GM23338 (cell line): ENCODE measurements around the gene EXOC5. TPM values are rescaled to one million over a fixed set of nuclear protein-coding genes. Genes with fewer than 3 reads are reported as not detected.
A peak's percentile ranks its signal among the peaks of the same experiment; 100 is the strongest.

ENCODE experiments used
- ATAC-seq: fragments of 200-7000 bp; cut with Tn5 transposase; 3 replicates; pipeline ENCODE4 v1.9.1; 2020
- DNase-seq: peaks from one replicate; pipeline ENCODE4 v3.0.0-alpha.2; 2015; ENCODE audit warnings: low spot score
- H2AFZ ChIP-seq: fragments of 200-600 bp; sonication (generic); 2 replicates; pipeline ENCODE4 v1.8.0; 2016; ENCODE audit warnings: antibody characterized with exemption, mild to moderate bottlenecking, moderate library complexity
- H3F3A ChIP-seq: fragments of 200-600 bp; sonication (generic); replicated peaks from 2 replicates; pipeline ENCODE4 v1.8.0; 2017; ENCODE audit warnings: antibody characterized with exemption, mixed run types, low read depth
- H3K27ac ChIP-seq: fragments of 200-600 bp; sonication (generic); 2 replicates; pipeline ENCODE4 v1.6.1; 2016; ENCODE audit warnings: low read depth
- H3K27me3 ChIP-seq: fragments of 200-600 bp; sonication (generic); 2 replicates; pipeline ENCODE4 v1.8.0; 2016; ENCODE audit warnings: mild to moderate bottlenecking, mixed run types, moderate library complexity; ENCODE audit not compliant: insufficient read depth
- H3K36me3 ChIP-seq: fragments of 200-600 bp; sonication (generic); 2 replicates; pipeline ENCODE4 v1.8.0; 2016; ENCODE audit warnings: mild to moderate bottlenecking; ENCODE audit not compliant: insufficient read depth
- H3K4me1 ChIP-seq: fragments of 200-600 bp; sonication (generic); 2 replicates; pipeline ENCODE4 v1.8.0; 2016; ENCODE audit warnings: mild to moderate bottlenecking, moderate library complexity; ENCODE audit not compliant: insufficient read depth
- H3K4me2 ChIP-seq: fragments of 200-600 bp; sonication (generic); 2 replicates; pipeline ENCODE4 v1.7.1; 2017; ENCODE audit warnings: mixed run types
- H3K4me3 ChIP-seq: fragments of 200-600 bp; sonication (generic); 2 replicates; pipeline ENCODE4 v1.6.1; 2016; ENCODE audit warnings: mixed run types
- H3K79me2 ChIP-seq: fragments of 200-600 bp; sonication (generic); replicated peaks from 2 replicates; pipeline ENCODE4 v1.8.0; 2017; ENCODE audit warnings: mild to moderate bottlenecking; ENCODE audit not compliant: insufficient read depth
- H3K9me2 ChIP-seq: fragments of 200-600 bp; sonication (generic); 2 replicates; pipeline ENCODE4 v1.8.0; 2017; ENCODE audit not compliant: insufficient read depth
- H4K20me1 ChIP-seq: fragments of 200-600 bp; sonication (generic); replicated peaks from 2 replicates; pipeline ENCODE4 v1.8.0; 2017; ENCODE audit warnings: mild to moderate bottlenecking; ENCODE audit not compliant: insufficient read depth
- H3K27ac Mint-ChIP-seq: 2 replicates; pipeline ENCODE4 v1.8.0; 2020; ENCODE audit warnings: inconsistent platforms, mild to moderate bottlenecking, moderate library complexity, mixed read lengths
- H3K27me3 Mint-ChIP-seq: 3 replicates; pipeline ENCODE4 v1.8.0; 2022; ENCODE audit warnings: low read depth, mild to moderate bottlenecking, moderate library complexity, mixed read lengths, inconsistent platforms; ENCODE audit not compliant: insufficient read depth, poor library complexity
- H3K36me3 Mint-ChIP-seq: 3 replicates; pipeline ENCODE4 v1.8.0; 2021; ENCODE audit warnings: low read depth, mild to moderate bottlenecking, inconsistent platforms, moderate library complexity, mixed read lengths
- H3K4me1 Mint-ChIP-seq: 3 replicates; pipeline ENCODE4 v1.8.0; 2020; ENCODE audit warnings: mild to moderate bottlenecking, inconsistent platforms, mixed read lengths
- H3K4me3 Mint-ChIP-seq: 3 replicates; pipeline ENCODE4 v1.8.0; 2021; ENCODE audit warnings: moderate library complexity, mild to moderate bottlenecking, inconsistent platforms, mixed read lengths
- H3K9me3 Mint-ChIP-seq: 3 replicates; pipeline ENCODE4 v1.8.0; 2020; ENCODE audit warnings: moderate library complexity, mild to moderate bottlenecking, inconsistent platforms, mixed read lengths
- CREB1 ChIP-seq: fragments of 250-450 bp; sonication (Bioruptor Pico); IDR thresholded peaks from 2 replicates; pipeline ENCODE4 v1.5.0; 2020; ENCODE audit warnings: low read depth, mild to moderate bottlenecking, moderate library complexity
- EZH2 ChIP-seq: fragments of 200-600 bp; sonication (generic); IDR thresholded peaks from one replicate; pipeline ENCODE4 v1.8.0; 2017; ENCODE audit warnings: antibody characterized with exemption, mild to moderate bottlenecking, low read depth; ENCODE audit not compliant: unreplicated experiment
- JUNB ChIP-seq: IDR thresholded peaks from one replicate; pipeline ENCODE4 v1.6.1; 2016; ENCODE audit warnings: antibody characterized with exemption; ENCODE audit not compliant: unreplicated experiment
- NANOG ChIP-seq: IDR thresholded peaks from 2 replicates; pipeline ENCODE4 v1.6.1; 2016; ENCODE audit warnings: antibody characterized with exemption, borderline replicate concordance
- POLR2AphosphoS5 ChIP-seq: IDR thresholded peaks from 2 replicates; pipeline ENCODE4 v1.6.1; 2016; ENCODE audit warnings: antibody characterized with exemption, low read depth
- STAT1 ChIP-seq: IDR thresholded peaks from one replicate; pipeline ENCODE4 v1.6.1; 2016; ENCODE audit warnings: antibody characterized with exemption; ENCODE audit not compliant: unreplicated experiment
- ZNF114 ChIP-seq: fragments of 250-450 bp; sonication (Bioruptor Pico); IDR thresholded peaks from 2 replicates; pipeline ENCODE4 v1.5.0; 2020; ENCODE audit warnings: mild to moderate bottlenecking, moderate library complexity
- ZNF331 ChIP-seq: fragments of 250-450 bp; sonication (Bioruptor Pico); IDR thresholded peaks from 2 replicates; pipeline ENCODE4 v1.5.0; 2020; ENCODE audit warnings: low read depth, mild to moderate bottlenecking, moderate library complexity
- polyA plus RNA-seq: library from polyadenylated mRNA; unstranded; fragments of >200 nt; fragmentation: Nextera tagmentation; extraction: Ambion mirVana; gene quantifications from 2 replicates; pipeline ENCODE4 v1.2.1, GENCODE V29; 2016
- total RNA-seq: library from RNA; depleted of rRNA; stranded (reverse); fragments of >200 nt; shearing (Covaris generic); gene quantifications from 2 replicates; pipeline ENCODE4 v1.2.3, GENCODE V29; 2014
- TF ChIP-seq, protein P1 (sequence below): IDR thresholded peaks from 2 replicates; pipeline ENCODE4 v1.6.1; 2016; ENCODE audit warnings: antibody characterized with exemption
- TF ChIP-seq, protein P2 (sequence below), 2 experiments: fragments of 200-600 bp in 1 of 2; sonication (generic) in 1 of 2; conservative IDR thresholded peaks; 2 replicates each; pipeline versions ENCODE4 v1.5.1 to v1.6.1; 2016 to 2017; ENCODE audit warnings: antibody characterized with exemption in 2 of 2, low read depth in 2 of 2, mild to moderate bottlenecking in 2 of 2, moderate library complexity in 1 of 2
- TF ChIP-seq, protein P3 (sequence below): IDR thresholded peaks from one replicate; pipeline ENCODE4 v1.6.1; 2018; ENCODE audit warnings: antibody characterized with exemption; ENCODE audit not compliant: unreplicated experiment

EXOC5 gene
- total and polyA plus RNA-seq, 2 experiments from 2014 or later, result 26.4 to 55.9 TPM

DNA sequence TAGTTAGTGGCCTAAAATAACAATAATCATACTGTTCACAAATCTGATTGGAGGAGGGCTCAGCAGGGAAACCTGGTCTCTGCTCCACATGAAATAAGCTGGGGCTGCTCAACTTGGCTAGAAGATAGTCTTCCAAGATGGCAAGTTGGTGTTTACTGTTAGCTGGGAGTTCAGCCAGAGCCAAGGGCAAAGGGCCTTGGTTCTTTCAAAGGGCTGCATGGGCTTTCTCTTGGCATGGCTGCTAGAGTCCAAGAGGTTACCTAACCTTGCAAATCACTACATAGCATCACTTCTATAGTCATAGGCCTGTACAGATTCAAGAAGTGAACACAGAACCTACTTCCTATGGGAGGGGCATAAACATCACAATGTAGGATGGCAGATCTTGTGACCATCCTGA is 7.1 kb downstream of the EXOC5 start (continued):
- TF ChIP-seq, protein P1, sequence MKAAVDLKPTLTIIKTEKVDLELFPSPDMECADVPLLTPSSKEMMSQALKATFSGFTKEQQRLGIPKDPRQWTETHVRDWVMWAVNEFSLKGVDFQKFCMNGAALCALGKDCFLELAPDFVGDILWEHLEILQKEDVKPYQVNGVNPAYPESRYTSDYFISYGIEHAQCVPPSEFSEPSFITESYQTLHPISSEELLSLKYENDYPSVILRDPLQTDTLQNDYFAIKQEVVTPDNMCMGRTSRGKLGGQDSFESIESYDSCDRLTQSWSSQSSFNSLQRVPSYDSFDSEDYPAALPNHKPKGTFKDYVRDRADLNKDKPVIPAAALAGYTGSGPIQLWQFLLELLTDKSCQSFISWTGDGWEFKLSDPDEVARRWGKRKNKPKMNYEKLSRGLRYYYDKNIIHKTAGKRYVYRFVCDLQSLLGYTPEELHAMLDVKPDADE, result no peak
- TF ChIP-seq ZNF114 (CRISPR knock-in tag) (no peak), CREB1 (no peak), NANOG (no peak), ZNF331 (CRISPR knock-in tag) (no peak), STAT1 (no peak), POLR2AphosphoS5 (no peak), EZH2 (no peak)
- TF ChIP-seq, protein P2, sequence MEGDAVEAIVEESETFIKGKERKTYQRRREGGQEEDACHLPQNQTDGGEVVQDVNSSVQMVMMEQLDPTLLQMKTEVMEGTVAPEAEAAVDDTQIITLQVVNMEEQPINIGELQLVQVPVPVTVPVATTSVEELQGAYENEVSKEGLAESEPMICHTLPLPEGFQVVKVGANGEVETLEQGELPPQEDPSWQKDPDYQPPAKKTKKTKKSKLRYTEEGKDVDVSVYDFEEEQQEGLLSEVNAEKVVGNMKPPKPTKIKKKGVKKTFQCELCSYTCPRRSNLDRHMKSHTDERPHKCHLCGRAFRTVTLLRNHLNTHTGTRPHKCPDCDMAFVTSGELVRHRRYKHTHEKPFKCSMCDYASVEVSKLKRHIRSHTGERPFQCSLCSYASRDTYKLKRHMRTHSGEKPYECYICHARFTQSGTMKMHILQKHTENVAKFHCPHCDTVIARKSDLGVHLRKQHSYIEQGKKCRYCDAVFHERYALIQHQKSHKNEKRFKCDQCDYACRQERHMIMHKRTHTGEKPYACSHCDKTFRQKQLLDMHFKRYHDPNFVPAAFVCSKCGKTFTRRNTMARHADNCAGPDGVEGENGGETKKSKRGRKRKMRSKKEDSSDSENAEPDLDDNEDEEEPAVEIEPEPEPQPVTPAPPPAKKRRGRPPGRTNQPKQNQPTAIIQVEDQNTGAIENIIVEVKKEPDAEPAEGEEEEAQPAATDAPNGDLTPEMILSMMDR (conservative IDR thresholded peaks at IDR 0.05; ENCODE audit: low read depth in 2 of 2), result no peak
- TF ChIP-seq, protein P3, sequence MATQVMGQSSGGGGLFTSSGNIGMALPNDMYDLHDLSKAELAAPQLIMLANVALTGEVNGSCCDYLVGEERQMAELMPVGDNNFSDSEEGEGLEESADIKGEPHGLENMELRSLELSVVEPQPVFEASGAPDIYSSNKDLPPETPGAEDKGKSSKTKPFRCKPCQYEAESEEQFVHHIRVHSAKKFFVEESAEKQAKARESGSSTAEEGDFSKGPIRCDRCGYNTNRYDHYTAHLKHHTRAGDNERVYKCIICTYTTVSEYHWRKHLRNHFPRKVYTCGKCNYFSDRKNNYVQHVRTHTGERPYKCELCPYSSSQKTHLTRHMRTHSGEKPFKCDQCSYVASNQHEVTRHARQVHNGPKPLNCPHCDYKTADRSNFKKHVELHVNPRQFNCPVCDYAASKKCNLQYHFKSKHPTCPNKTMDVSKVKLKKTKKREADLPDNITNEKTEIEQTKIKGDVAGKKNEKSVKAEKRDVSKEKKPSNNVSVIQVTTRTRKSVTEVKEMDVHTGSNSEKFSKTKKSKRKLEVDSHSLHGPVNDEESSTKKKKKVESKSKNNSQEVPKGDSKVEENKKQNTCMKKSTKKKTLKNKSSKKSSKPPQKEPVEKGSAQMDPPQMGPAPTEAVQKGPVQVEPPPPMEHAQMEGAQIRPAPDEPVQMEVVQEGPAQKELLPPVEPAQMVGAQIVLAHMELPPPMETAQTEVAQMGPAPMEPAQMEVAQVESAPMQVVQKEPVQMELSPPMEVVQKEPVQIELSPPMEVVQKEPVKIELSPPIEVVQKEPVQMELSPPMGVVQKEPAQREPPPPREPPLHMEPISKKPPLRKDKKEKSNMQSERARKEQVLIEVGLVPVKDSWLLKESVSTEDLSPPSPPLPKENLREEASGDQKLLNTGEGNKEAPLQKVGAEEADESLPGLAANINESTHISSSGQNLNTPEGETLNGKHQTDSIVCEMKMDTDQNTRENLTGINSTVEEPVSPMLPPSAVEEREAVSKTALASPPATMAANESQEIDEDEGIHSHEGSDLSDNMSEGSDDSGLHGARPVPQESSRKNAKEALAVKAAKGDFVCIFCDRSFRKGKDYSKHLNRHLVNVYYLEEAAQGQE, result no peak

DNA sequence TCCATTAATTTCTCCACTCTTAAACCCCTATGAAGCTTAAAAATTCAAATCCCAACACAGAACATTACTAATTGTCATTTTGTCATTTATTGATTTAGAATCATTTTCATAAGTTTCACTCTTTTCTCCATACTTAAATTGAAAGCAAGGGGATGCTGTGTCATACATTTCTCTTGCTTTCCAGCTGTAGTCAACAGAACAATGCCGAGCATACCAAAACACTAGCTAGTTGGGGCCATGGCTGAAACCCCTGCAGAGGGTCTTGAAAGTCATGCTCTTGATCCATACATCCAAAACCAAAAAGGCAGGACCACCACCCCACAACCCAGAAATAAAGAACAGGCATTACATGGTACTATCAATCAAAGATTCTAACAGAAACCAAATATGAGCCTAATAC is 9.0 kb downstream of the EXOC5 start:
- H3K4me1 ChIP-seq, result peaks cover 5% of the 10 kb centered on the region; the same call in 1 of the 2 replicates
- peak overlapping the region; percentile 61 for H3K27ac Mint-ChIP-seq
- no peaks in the 10 kb centered on the region for H3K9me2 ChIP-seq
- no peak overlapping the region for H3K27ac ChIP-seq
- H3K27me3 Mint-ChIP-seq, result no peaks in the 10 kb centered on the region
- H3K4me3 ChIP-seq, result no peak overlapping the region
- H3K79me2 ChIP-seq, result peaks cover 100% of the 10 kb centered on the region
- H3K4me3 Mint-ChIP-seq, result no peak overlapping the region
- H3F3A ChIP-seq, result no peaks in the 10 kb centered on the region
- no peak for DNase-seq
- peaks cover 16% of the 10 kb centered on the region for H3K4me1 Mint-ChIP-seq
- no peaks in the 10 kb centered on the region for H3K27me3 ChIP-seq
- peaks cover 18% of the 10 kb centered on the region; the same call in 1 of the 2 replicates for H4K20me1 ChIP-seq
- H3K36me3 ChIP-seq, result no peaks in the 10 kb centered on the region
- H3K36me3 Mint-ChIP-seq, result peaks cover 16% of the 10 kb centered on the region; the same call in 2 of the 3 replicates
- H3K4me2 ChIP-seq, result no peak overlapping the region
- no peak overlapping the region for H2AFZ ChIP-seq
- peak; percentile 53 for ATAC-seq
- no peaks in the 10 kb centered on the region for H3K9me3 Mint-ChIP-seq
- no peak for TF ChIP-seq EZH2
- TF ChIP-seq STAT1, result no peak
- TF ChIP-seq, protein P1, result no peak
- TF ChIP-seq, protein P3, result no peak
- TF ChIP-seq JUNB, result no peak
- no peak for TF ChIP-seq NANOG
- TF ChIP-seq, protein P2 (conservative IDR thresholded peaks at IDR 0.05; ENCODE audit: low read depth in 2 of 2), result no peak
